Esophagus squamous epithelium (tissue), 5 donors: ENCODE data around the gene MPP7. TPM values are rescaled to one million over a fixed set of nuclear protein-coding genes. Genes with fewer than 3 reads are reported as not detected.
A peak's percentile ranks its signal among the peaks of the same experiment; 100 is the strongest.
"Not testable (repeated sequence)": the region's sequence is repeated elsewhere in the genome, so short reads cannot be mapped to it uniquely, and the experiment has no call there.

Experiments used
- DNase-seq: peaks from one replicate; lab custom pipeline; 2025; lab: John Stamatoyannopoulos, UW
- H3K27ac ChIP-seq, 4 donors: fragments of 200-600 bp; sonication (generic); one replicate each; pipeline ENCODE4 v1.5.1; 2016 to 2019; ENCODE audit warnings: mild to moderate bottlenecking in 1 of 4
- H3K27me3 ChIP-seq, 4 donors: fragments of 200-600 bp; sonication (generic); 1 replicate in 3 of 4; 2 replicates in 1 of 4; pipeline versions ENCODE4 v1.5.1 to v1.6.0; 2017 to 2021; ENCODE audit warnings: antibody characterized with exemption in 1 of 4
- H3K36me3 ChIP-seq, 3 donors: fragments of 200-600 bp; sonication (generic); one replicate each; pipeline ENCODE4 v1.5.1; 2016 to 2019
- H3K4me1 ChIP-seq, 3 donors: fragments of 200-600 bp; sonication (generic); one replicate each; pipeline ENCODE4 v1.5.1; 2017 to 2019
- H3K4me3 ChIP-seq, 4 donors: fragments of 200-600 bp; sonication (generic); 1 replicate in 3 of 4; 2 replicates in 1 of 4; pipeline ENCODE4 v1.5.1; 2016 to 2019; ENCODE audit warnings: mild to moderate bottlenecking in 2 of 4, moderate library complexity in 1 of 4
- H3K9me3 ChIP-seq, 3 donors: fragments of 200-600 bp; sonication (generic); one replicate each; pipeline ENCODE4 v1.5.1; 2016 to 2019
- POLR2A ChIP-seq, 4 donors: fragments of 450-650 bp; IDR thresholded peaks; one replicate each; pipeline ENCODE4 v1.6.1; 2017; ENCODE audit warnings: antibody characterized with exemption in 4 of 4, mild to moderate bottlenecking in 4 of 4, moderate library complexity in 3 of 4
- WGBS, 2 donors: methylation state at CpG; one replicate each; pipeline ENCODE4 v1.1.5; 2018; 5-methylcytosine and 5-hydroxymethylcytosine counted together
- intact Hi-C: fragments of 100-400 bp; cut with DNase I; formaldehyde crosslinking; loops from one replicate; pipeline ENCODE4 v1.15.0; 2022
- total RNA-seq, 4 donors: library from RNA; depleted of rRNA; stranded (reverse); fragments of >200 nt; gene quantifications; one replicate each; pipeline ENCODE4 v1.1.0, GENCODE V29; 2016
- TF ChIP-seq, protein P1 (sequence below), 6 experiments: fragments of 450-650 bp in 4 of 6; fragments of 200-600 bp in 2 of 6; sonication (generic) in 2 of 6; IDR thresholded peaks; one replicate each; pipeline ENCODE4 v1.5.1; 2016 to 2019; ENCODE audit warnings: antibody characterized with exemption in 6 of 6, mild to moderate bottlenecking in 4 of 6, moderate library complexity in 4 of 6
- donor health status: DM: yes; HTN: yes; CAD: no.

The MPP7 gene
- total RNA-seq: 10 to 100 TPM; 34.3 to 43.3 (median 37.0) TPM

- intact Hi-C loops: loop anchor here (10.0 kb wide), 2 partner anchors 48 to 82 kb away; no protein-coding TSS in a partner anchor
- peak; percentile 85 for DNase-seq
- Histone ChIP-seq H3K27me3 (peaks cover 0 to 19% (median 0%) of the 10 kb centered on the region in 4 donors), H3K4me1 (peaks cover 0 to 43% (median 4%) of the 10 kb centered on the region in 3 donors), H3K4me3 (peak within 1 kb of the TSS; percentile 63 to 98 (median 88)), H3K9me3 (no peaks in the 10 kb centered on the region), H3K36me3 (no peaks in the 10 kb centered on the region), H3K27ac (peak within 1 kb of the TSS; percentile 88 to 99 (median 94))
- WGBS, 2 donors: 0% methylated on average over 15 to 16 of the region's 80 CpGs
- TF ChIP-seq POLR2A (IDR thresholded peaks at IDR 0.05): peak in 2 of 4 donors; percentile 49 to 67
- TF ChIP-seq, protein P1, sequence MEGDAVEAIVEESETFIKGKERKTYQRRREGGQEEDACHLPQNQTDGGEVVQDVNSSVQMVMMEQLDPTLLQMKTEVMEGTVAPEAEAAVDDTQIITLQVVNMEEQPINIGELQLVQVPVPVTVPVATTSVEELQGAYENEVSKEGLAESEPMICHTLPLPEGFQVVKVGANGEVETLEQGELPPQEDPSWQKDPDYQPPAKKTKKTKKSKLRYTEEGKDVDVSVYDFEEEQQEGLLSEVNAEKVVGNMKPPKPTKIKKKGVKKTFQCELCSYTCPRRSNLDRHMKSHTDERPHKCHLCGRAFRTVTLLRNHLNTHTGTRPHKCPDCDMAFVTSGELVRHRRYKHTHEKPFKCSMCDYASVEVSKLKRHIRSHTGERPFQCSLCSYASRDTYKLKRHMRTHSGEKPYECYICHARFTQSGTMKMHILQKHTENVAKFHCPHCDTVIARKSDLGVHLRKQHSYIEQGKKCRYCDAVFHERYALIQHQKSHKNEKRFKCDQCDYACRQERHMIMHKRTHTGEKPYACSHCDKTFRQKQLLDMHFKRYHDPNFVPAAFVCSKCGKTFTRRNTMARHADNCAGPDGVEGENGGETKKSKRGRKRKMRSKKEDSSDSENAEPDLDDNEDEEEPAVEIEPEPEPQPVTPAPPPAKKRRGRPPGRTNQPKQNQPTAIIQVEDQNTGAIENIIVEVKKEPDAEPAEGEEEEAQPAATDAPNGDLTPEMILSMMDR (IDR thresholded peaks at IDR 0.05): peak in 4 of 6 experiments; percentile 29 to 47 (median 40)
Measured at GRCh38 chr10:28302638-28303488, at the start of gene MPP7. TSS of gene MPP7 (minus strand) at chr10:28303064. CDS start at chr10:28238604, 64,460 bp downstream.

DNA sequence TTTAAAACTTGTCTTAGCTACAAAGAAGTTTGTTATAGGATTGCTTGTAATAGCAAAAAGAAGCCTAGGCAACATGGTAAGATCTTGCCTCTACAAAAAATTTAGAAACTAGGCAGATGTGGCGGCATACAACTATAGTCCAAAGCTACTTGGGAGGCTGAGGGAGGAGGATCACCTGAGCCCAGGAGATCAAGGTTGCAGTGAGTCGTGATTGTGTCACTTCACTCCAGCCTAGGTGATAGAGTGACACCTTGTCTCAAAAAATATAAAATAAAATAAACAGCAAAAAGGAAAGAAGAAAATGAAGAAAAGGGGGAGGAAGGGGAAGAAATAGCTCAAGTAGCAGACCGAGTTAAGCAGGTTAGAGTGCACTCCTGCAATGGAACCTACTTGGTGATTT is 47.0 kb upstream of the MPP7 start:
- Histone ChIP-seq H3K27ac (no peak overlapping the region), H3K9me3 (no peaks in the 10 kb centered on the region), H3K4me1 (no peaks in the 10 kb centered on the region), H3K4me3 (no peak overlapping the region), H3K36me3 (no peaks in the 10 kb centered on the region), H3K27me3 (no peaks in the 10 kb centered on the region)
- WGBS, 2 donors: 79 to 85% methylated on average over 3 of the region's 3 CpGs
- intact Hi-C loops: no loop called here
- TF ChIP-seq, protein P1 (IDR thresholded peaks at IDR 0.05): no peak
- TF ChIP-seq POLR2A (IDR thresholded peaks at IDR 0.05): no peak
- no peak for DNase-seq

GRCh38 chr10:28343987-28344895 is 41.4 kb upstream of the MPP7 start:
- no peak overlapping the region for H3K27ac ChIP-seq
- H3K4me3 ChIP-seq: no peak overlapping the region
- DNase-seq: no peak
- H3K9me3 ChIP-seq: no peaks in the 10 kb centered on the region
- 79 to 80% methylated on average over 6 of the region's 6 CpGs for WGBS, 2 donors
- H3K4me1 ChIP-seq: no peaks in the 10 kb centered on the region
- intact Hi-C loops: no loop called here
- H3K36me3 ChIP-seq: no peaks in the 10 kb centered on the region
- no peaks in the 10 kb centered on the region for H3K27me3 ChIP-seq
- TF ChIP-seq, protein P1 (IDR thresholded peaks at IDR 0.05): no peak
- TF ChIP-seq POLR2A (IDR thresholded peaks at IDR 0.05): no peak

DNA sequence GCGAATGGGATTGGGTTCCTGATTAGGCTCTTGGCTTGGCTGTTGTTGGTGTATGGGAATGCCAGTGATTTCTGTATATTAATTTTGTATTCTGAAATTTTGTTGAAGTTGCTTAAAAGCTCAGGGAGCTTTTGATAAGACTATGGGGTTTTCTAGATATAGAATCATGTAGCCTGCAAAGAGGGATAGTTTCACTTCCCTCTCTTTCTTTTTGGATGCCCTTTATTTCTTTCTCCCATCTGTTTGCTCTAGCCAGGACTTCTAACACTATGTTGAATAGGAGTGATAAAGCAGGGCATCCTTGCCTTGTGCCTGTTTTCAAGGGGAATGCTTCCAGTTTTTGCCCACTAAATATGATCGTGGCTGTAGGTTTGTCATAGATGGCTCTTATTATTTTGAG is 40.4 kb upstream of the MPP7 start:
- Histone ChIP-seq H3K27me3 (no peaks in the 10 kb centered on the region), H3K36me3 (no peaks in the 10 kb centered on the region), H3K9me3 (no peaks in the 10 kb centered on the region), H3K4me3 (no peak overlapping the region), H3K4me1 (no peaks in the 10 kb centered on the region), H3K27ac (no peak overlapping the region)
- WGBS, 2 donors: 93 to 94% methylated on average over 2 of the region's 2 CpGs
- DNase-seq: no peak
- intact Hi-C loops: no loop called here
- TF ChIP-seq, protein P1 (IDR thresholded peaks at IDR 0.05): no peak
- no peak for TF ChIP-seq POLR2A (IDR thresholded peaks at IDR 0.05)

DNA sequence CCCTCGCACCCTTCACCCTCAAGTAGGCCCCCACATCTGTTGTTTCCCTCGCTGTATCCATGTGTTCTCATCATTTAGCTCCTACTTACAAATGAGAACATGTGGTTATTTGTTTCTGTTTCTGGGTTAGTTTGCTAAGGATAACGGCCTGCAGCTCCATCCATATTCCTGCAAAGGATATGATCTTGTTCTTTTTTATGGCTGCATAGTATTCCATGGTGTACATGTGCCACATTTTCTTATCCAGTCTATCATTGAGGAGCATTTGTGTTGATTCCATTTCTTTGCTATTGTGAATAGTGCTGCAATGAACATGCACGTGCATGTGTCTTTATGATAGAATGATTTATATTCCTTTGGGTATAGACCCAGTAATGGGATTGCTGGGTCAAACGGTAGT is 38.8 kb upstream of the MPP7 start:
- H3K4me1 ChIP-seq, H3K36me3 ChIP-seq, H3K9me3 ChIP-seq, H3K4me3 ChIP-seq, H3K27me3 ChIP-seq, DNase-seq, H3K27ac ChIP-seq, intact Hi-C loops: not testable (repeated sequence)
- 85 to 86% methylated on average over 5 of the region's 5 CpGs for WGBS, 2 donors
